NK-92 (cell line): Measurements from ENCODE around the gene F11.
"Not testable (repeated sequence)": the region's sequence is repeated elsewhere in the genome, so short reads cannot be mapped to it uniquely, and the experiment has no call there.

Experiments used
- DNase-seq: peaks from one replicate; lab custom pipeline; 2025; ENCODE audit not compliant: unreplicated experiment; lab: John Stamatoyannopoulos, UW

Gene F11

DNA sequence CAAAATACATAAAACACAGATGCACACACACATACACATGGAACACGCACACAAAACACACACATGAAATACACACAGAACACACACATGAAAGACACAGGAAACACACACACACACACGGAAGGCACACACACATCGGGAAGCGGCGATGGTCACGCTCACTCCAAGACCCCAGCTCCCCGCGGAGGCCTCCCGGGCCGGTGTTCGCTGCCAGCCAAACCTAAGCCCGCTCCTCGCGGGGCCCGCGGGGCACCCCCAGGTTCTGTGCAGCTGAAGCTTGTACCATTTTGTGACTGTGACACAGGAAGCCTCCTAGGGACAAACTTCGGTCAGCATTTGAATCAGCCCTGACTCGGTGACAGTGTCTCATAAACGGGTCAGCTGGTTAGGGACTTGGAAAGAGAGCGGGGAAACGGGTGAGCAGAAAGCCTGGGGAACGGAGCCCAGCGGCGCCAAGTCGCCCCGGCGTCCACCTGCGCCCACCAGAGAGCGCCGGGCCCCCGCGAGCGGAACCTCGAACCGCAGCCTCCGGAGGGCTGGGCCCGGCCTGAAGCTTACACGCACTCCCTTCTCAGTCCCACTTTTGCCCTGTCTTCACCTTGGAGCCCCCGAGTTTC, 32.1 kb downstream of the F11 start:
- no peak for DNase-seq

DNA sequence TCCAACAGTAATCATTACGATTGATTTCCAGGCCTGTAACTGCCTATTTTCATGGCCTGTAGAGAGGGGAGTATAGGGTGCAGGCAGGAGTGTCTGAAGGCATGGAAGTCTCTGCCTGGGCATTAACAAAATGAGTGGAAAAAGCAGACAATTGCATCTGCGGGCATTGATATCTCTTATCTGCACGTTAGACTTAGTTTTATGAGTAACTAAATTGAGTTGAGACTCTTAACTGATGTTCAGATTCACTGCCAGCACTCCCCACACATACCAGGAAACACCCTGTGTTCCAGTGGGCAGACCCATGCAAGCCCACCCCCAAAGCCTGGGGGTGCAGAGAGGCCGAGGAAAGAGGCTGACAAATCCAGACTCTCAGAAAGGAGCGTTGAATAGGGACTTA, 33.3 kb downstream of the F11 start:
- DNase-seq: no peak

DNA sequence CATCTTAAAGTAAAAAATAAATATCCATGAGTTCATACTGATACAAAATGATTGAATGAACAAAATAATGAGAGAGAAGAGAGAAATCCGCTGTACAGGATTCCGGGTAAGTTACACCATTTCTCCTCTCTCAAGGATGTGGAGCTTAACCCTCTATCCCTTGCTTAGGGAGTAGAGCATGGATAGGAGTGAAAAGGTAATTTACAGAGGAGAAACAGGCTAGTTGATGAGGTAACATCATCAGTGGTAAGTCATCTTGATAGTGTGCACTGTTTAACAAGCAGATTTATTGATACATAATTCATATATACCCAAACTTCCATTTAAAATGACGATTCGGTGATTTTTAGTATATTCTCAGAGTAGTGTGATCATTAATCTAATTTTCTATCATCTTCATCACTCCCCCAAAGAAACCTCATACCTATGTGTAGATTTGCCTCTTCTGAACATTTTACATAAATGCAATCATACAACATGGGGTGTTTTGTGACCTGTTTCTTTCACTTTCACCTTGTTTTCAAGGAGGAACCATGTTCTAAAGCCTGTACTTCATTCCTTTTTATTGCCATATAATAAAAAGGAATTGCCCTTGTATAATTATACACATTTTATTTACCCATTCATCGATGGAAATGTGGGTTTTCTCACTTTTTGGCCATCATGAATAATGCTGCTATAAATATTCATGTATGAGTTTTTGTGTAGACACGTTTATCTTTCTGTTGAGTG, 34.8 kb downstream of the F11 start:
- DNase-seq: no peak

DNA sequence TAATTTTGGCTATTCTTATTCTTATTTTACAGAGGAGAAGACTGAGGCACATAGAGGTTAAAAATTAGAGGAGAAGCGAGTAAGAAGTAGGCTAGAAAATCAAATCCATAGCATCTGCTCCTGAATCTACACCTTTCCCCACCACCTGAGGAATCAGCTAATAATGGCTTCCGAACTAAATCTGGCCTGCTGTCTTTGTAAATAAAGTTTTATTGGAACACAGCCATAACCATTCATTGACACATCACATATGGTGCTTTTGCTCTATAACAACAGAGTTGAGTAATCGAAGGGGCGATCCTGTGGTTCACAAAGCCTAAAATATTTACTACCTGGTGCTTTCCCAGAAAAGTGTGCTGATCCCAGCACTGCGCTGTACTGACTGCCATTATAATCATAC, 38.2 kb downstream of the F11 start:
- no peak for DNase-seq

DNA sequence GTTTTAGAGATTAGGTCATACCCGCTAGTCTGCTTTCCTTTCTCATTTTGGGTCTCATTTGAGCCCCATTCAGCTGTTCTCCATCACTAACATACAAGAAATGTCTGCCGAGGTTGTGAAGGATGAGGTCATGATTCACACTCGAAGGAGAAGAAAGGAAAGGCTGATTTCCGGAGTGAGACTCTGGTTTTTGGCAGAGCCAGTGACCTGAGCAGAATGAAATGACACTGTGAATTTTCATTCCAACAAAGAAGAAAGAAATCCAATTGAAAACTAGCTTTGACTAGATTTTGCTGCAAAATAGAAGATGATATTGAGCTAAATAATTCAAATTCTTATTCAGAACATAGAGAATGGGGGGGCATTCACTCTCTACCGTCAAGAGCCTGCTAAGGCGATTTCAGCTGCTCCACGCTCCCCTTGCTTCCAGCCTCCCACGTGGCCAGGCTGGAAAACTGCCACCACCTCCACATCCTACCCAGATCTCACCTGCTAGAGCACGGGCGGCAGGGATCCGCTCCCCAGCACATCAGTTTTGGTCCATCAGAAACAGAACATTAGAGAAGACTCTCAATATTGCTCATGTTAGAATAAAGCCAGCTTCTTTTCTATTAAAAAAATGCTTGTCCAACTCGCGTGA, 39.0 kb downstream of the F11 start:
- DNase-seq: no peak

DNA sequence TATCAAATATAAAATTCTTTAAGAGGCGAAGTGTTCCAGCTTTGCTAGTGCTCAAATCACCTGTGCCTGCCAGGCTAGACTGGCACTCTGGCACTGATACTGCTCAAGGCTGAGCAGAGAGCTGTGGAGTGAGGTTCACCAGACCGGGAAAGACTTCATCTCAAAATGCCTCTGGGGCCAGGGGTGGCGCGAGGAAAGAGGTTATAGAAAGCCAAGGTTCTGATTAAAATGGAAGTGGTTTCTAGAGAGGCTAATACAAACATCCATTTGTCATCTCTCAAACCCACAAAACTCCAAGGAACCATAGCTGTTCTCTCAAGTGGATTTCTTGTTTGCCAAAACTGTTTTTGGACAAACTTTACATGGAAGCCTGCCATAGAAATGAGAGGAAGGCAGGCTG, 41.5 kb downstream of the F11 start:
- DNase-seq: no peak

DNA sequence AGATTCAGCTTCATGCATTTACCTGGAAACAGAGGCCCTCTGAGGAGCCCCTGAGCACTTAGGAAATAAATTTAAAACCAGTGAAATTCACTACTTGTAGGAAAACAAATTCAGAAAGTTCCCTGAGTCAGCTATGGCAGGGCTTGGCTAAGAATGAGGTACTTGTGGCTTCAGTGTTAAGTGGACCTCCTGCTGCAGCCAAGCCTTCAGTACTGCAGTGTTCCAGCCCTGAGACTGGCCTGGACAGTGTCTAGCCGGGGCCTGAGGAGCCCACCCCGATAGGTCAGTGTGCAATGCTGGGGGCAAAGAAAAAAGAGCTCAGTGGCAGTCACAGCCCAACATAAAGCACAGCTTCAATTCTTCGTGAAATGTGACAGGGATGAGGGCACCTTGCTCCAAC, 41.9 kb downstream of the F11 start:
- DNase-seq: no peak

DNA sequence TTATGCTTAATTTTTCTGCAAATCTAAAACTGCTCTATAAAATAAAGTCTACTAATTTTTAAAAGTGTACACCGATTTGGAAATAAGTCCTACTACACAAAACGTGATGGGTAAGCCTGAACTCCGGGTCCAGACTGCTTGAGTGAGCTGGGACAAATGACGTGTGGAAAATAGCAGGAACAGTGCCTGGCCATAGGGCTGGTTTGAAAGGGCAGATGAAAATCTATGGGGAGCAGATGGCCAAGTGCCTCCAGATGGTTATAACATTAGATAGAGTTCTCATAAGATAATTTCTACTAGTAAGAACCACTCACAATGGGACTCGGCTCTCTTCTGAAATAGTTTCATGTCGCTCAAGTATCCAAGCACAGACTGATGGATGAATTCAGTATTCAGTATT, 52.5 kb downstream of the F11 start:
- no peak for DNase-seq

DNA sequence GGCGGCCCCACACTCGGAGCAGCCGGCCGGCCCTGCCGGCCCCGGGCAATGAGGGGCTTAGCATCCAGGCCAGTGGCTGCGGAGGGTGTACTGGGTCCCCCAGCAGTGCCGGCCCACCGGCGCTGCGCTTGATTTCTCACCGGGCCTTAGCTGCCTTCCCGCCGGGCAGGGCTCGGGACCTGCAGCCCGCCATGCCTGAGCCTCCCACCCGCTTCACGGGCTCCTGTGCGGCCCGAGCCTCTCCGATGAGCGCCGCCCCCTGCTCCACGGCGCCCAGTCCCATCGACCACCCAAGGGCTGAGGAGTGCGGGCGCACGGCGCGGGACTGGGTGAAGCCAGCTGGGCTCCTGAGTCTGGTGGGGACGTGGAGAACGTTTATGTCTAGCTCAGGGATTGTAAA, 58.7 kb downstream of the F11 start:
- not testable (repeated sequence) for DNase-seq

DNA sequence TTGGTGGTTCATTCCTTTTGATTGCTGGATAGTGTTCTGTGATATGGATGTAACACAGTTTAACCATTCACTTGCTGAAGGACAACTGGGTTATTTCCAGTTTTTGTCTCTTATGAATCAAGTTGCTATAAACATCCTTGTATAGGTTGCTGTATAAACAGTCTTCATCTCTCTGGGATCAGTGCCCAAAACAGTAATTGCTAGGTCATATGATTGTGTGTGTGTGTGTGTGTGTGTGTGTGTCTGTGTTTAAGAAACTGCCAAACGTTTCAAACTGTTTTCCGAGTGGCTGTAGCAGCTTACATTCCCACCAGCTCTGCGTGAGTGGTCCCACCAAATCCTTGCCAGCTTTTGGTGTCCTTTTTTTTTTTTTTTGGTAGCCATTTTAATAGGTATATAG, 60.4 kb downstream of the F11 start:
- no peak for DNase-seq

DNA sequence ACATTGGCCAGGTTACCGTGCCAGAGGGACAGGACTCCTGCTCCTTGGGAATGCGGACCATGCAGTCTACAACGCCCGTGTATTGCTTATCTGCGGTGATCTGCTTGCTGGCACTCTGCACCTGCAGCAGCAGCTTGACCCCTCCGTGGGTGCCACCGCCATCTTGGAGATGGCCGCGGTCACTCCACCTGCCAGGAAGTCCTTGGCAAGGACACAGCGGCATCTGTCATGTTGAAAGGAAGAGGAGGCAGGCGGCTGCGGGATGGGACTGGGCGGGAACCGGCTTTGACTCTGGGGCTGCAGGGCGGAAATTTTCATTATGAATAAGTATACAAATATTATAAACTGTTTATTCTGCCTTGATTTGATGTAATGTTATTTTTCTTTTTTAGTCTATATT, 63.4 kb downstream of the F11 start:
- DNase-seq: no peak

DNA sequence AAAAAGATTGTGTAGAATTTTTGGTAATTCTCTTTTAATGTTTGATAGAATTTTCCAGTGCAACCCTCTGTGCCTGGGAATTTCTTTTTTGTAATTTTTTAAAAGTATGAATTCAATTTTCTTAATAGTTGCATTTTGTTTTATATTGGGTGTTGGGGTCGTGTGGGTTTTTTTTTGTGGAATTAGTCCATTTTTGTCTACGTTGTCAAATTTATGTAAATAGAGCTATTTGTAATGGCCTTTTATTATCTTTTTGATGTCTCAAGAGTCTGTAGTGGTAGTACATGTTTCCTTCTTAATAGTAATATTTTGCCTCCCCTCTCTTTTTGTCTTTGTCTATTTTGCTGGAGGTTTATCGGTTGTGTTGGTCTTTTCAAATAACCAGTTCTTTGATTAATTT, 64.4 kb downstream of the F11 start:
- no peak for DNase-seq

DNA sequence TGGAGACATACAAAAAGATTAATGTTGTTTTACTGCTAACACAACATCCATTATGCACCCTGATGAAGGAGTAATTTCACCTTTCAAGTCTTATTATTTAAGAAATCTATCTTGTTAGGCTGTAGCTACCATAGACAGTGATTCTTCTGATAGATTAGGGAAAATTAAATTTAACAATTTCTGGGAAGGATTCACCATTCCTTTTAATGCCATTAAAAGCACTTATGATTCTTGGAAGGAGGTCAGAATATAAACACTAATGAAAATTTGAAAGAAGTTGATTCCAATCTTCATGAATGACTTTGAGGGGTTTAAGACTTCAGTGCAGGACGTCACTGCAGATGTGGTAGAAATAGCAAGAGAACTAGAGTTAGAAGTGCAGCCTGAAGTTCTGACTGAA, 69.8 kb downstream of the F11 start:
- DNase-seq: no peak
